Astrocyte (in vitro differentiated cells and primary cell): Measurements from ENCODE around the gene GID4.

ENCODE experiments used
- CTCF ChIP-seq: IDR thresholded peaks from 2 replicates; pipeline ENCODE4 v1.5.1; 2011; ENCODE audit warnings: low read depth, mild to moderate bottlenecking, inconsistent platforms, low read length, moderate library complexity; ENCODE audit not compliant: insufficient read depth
- EZH2 ChIP-seq: IDR thresholded peaks from 2 replicates; pipeline ENCODE4 v1.6.1; 2012; ENCODE audit warnings: mild to moderate bottlenecking, low read length, inconsistent platforms; ENCODE audit not compliant: insufficient read depth

GRCh38 chr17:17999364-18000029 lies 39.7 kb upstream of the GID4 start:
- TF ChIP-seq CTCF: no peak
- no peak for TF ChIP-seq EZH2
